ENCODE data around the gene VWCE. TPM values are rescaled to one million over a fixed set of nuclear protein-coding genes. Genes with fewer than 3 reads are reported as not detected.

Gene VWCE
- polyA plus RNA-seq, 3 donors = 2.3 to 4.4 (median 3.1) TPM

DNA sequence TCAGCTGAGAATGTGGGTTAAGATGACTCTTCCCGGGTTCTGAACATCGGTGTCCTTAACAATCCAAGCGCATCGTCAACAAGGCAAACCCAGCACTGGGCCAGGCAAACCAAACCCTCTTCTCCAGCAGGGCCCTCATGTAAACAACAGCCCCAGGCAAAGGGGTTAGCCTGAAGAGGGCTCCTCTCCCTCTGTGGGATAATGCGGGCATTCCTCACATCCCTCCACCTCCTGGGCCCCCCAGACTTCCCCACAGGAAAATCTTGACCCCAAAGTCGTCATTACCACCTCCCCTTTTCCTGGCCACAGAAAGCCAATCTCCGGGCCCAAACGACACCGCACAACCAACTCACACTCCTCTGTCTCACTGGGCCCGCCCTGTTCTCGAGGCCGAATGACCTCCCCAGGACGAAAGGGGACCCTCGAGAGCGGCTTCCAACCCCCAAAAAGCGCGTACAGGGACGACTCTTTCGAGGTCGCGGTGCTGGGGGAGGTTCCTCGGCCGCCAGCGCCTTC is 37.2 kb upstream of the VWCE start:
- no peak for DNase-seq (ENCODE audit: extremely low read depth in 1 of 11, low read depth in 9 of 11, low spot score in 4 of 11)

- no peak for DNase-seq (ENCODE audit: extremely low read depth in 1 of 11, low read depth in 9 of 11, low spot score in 4 of 11)
Measured at GRCh38 chr11:61331651-61332050, 36.5 kb upstream of the VWCE start.

GRCh38 chr11:61329871-61330270 is 34.8 kb upstream of the VWCE start:
- no peak for DNase-seq (ENCODE audit: extremely low read depth in 1 of 11, low read depth in 9 of 11, low spot score in 4 of 11)

GRCh38 chr11:61328351-61328750 is 33.2 kb upstream of the VWCE start:
- no peak for DNase-seq (ENCODE audit: extremely low read depth in 1 of 11, low read depth in 9 of 11, low spot score in 4 of 11)

DNA sequence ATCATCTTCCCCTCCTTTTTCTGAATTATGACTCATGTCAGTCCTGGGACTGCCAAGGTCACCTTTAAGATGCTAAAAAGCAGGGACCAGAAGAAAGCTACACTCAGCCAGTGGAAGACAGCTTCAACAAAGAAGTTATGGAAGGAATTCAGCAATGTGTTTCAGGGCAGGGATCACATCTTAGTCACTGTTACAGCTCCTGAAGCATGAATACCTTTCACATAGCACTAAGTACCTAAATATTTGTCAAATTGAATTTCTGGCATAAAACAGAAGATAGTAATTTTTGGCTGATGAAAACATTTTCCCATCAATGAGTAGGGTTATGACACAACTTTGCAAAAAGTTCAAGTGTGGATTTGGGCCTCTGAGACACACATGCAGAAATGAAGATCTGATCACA is 32.6 kb upstream of the VWCE start:
- no peak for DNase-seq (ENCODE audit: extremely low read depth in 1 of 11, low read depth in 9 of 11, low spot score in 4 of 11)

GRCh38 chr11:61325649-61326414 is 30.7 kb upstream of the VWCE start:
- no peak for DNase-seq (ENCODE audit: extremely low read depth in 1 of 11, low read depth in 9 of 11, low spot score in 4 of 11)

- DNase-seq (ENCODE audit: extremely low read depth in 1 of 11, low read depth in 9 of 11, low spot score in 4 of 11) = no peak
Measured at GRCh38 chr11:61315260-61315659, 20.1 kb upstream of the VWCE start.

- no peak for DNase-seq (ENCODE audit: extremely low read depth in 1 of 11, low read depth in 9 of 11, low spot score in 4 of 11)
Measured at GRCh38 chr11:61310749-61311148, 15.6 kb upstream of the VWCE start.

- no peak for DNase-seq (ENCODE audit: extremely low read depth in 1 of 11, low read depth in 9 of 11, low spot score in 4 of 11)
Measured at GRCh38 chr11:61309739-61310138, 14.6 kb upstream of the VWCE start.

- DNase-seq (ENCODE audit: extremely low read depth in 1 of 11, low read depth in 9 of 11, low spot score in 4 of 11) = no peak
Measured at GRCh38 chr11:61309141-61309540, 14.0 kb upstream of the VWCE start.

- no peak for DNase-seq (ENCODE audit: extremely low read depth in 1 of 11, low read depth in 9 of 11, low spot score in 4 of 11)
Measured at GRCh38 chr11:61307354-61307753, 12.2 kb upstream of the VWCE start.

- no peak for DNase-seq (ENCODE audit: extremely low read depth in 1 of 11, low read depth in 9 of 11, low spot score in 4 of 11)
Measured at GRCh38 chr11:61306221-61306620, 11.1 kb upstream of the VWCE start.

DNA sequence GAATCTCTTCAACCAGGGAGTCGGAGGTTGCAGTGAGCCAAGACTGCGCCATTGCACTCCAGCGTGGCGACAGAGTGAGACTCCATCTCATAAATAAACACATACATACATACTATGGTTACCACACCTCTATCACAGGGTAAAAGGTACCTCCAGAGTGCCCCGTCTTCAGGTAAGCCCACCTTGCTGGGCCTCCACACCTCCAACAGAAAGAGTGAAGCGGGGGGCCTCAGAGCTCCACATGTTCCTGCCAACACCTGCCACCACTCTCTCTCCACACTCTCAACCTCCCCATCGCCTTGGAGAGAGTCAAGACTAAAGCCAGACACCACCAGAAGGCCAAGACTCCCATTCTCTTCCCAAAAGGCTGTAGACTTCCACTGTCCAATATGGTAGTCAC is 10.3 kb upstream of the VWCE start:
- no peak for DNase-seq (ENCODE audit: extremely low read depth in 1 of 11, low read depth in 9 of 11, low spot score in 4 of 11)

GRCh38 chr11:61303725-61304124 is 8.6 kb upstream of the VWCE start:
- no peak for DNase-seq (ENCODE audit: extremely low read depth in 1 of 11, low read depth in 9 of 11, low spot score in 4 of 11)

DNA sequence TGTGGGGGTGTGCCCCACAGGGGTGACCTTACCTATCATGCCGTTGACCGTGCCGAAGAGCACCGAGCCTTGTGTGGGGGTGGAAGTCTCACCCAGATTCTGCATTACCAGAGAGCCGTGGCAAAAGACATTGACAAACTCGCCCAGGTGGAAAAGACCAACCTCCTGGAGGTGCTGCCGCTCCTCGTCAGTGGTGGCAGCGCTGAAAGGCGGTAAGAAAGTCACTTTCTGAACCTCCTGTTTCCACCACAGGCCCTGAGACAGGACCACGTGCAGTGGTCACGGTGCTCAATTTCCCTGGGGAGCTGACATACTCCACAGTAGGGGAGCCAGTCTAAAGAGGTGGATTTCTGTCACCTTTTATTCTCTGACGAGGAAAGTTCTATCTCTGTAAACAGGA is 7.4 kb upstream of the VWCE start:
- no peak for DNase-seq (ENCODE audit: extremely low read depth in 1 of 11, low read depth in 9 of 11, low spot score in 4 of 11)

- no peak for DNase-seq (ENCODE audit: extremely low read depth in 1 of 11, low read depth in 9 of 11, low spot score in 4 of 11)
Measured at GRCh38 chr11:61298663-61299244, 3.6 kb upstream of the VWCE start.

DNA sequence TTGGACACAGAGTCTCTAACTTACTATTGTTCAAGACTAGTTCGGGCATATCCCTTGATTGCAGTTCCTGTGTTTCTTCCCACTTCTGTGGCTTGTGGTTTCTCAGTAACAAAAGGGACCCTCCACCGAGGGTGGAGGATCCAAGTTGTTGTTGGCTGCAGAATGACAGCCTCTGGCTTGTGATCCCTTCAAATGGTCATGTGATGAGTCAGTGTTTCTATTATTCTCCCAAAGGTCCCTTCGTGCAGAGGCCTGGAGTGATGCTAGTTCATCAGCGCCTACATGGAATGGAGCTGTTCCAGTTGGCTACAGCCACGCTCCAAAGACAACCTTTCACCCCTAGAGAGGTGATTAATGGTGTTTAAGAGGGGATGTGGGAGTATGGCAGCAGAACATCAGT is 2.6 kb upstream of the VWCE start:
- DNase-seq (ENCODE audit: extremely low read depth in 1 of 11, low read depth in 9 of 11, low spot score in 4 of 11) = peak in 1 of 11 donors; percentile 22

- DNase-seq (ENCODE audit: extremely low read depth in 1 of 11, low read depth in 9 of 11, low spot score in 4 of 11) = no peak
Measured at GRCh38 chr11:61297341-61297740, 2.2 kb upstream of the VWCE start.

GRCh38 chr11:61295596-61295926 is 445 bp upstream of the VWCE start:
- no peak for DNase-seq (ENCODE audit: extremely low read depth in 1 of 11, low read depth in 9 of 11, low spot score in 4 of 11)

DNA sequence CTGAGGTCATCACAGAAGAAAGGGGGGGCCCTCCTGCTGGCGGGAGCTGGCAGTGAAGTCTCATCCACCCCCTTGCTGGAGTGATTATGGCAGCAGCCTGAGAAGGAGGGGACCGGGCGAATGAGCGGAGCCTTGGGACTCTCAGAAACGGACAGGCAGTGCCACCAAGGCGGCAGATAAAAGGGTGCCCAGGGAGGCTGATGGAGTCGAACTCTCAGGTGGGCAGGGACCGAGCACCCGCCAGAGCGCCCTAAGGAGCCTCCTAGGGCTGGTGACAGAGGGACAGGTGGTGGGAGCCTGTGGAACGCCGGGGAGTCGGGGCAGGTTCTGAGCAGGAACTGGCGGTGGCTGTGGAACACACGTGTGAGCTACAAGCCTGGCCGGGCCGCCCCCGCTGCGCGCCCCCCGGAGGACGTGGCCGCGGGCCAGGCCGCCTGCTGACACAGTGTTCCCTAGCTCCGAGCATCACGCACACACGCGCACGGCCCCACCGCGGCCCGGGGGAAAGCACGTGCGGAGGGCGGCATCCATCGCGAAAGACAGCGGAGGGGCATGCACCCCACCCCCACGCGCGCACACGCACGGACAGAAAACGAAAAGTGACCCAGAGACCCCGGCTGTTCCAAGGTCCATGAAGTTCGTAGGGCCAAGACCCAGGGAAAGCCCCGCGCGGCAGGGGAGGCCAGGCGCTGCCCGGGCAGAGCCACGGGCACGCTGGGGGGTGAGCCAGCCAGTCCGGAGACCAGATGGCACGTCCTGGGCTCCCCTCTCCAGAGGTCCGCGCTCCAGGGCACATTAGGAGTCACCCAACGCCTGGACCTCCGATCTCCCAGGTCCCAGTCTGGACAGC is 1.0 kb downstream of the VWCE start:
- DNase-seq (ENCODE audit: extremely low read depth in 1 of 11, low read depth in 9 of 11, low spot score in 4 of 11) = peak in 3 of 11 donors; percentile 38 to 48 (median 39)

Data from renal cortex interstitium (tissue), 11 donors.